Frontal cortex (tissue), 4 donors: ENCODE measurements around the gene H6PD. TPM values are rescaled to one million over a fixed set of nuclear protein-coding genes. Genes with fewer than 3 reads are reported as not detected.

Experiments used
- DNase-seq, 2 donors: peaks; one replicate each; pipeline ENCODE4 v3.0.0; 2012; ENCODE audit warnings: low spot score in 2 of 2
- FAIRE-seq: peaks from 2 replicates; lab custom pipeline; 2012; peaks lifted over from hg19 to GRCh38; lab: Jason Lieb, UNC
- total RNA-seq: library from RNA; depleted of rRNA; stranded (reverse); fragments of >200 nt; gene quantifications from one replicate; pipeline ENCODE4 v1.2.3, GENCODE V29; 2014
- donor health status: control.
- donor health status: control.
- donor health status: control.

The H6PD gene
- total RNA-seq, 1 donor from 2014 or later: 5.3 TPM

- DNase-seq (no peak), FAIRE-seq (no peak)
Measured at GRCh38 chr1:9309991-9310390, 75.4 kb downstream of the H6PD start.

GRCh38 chr1:9311029-9311428 is 76.5 kb downstream of the H6PD start:
- DNase-seq (no peak), FAIRE-seq (no peak)

DNA sequence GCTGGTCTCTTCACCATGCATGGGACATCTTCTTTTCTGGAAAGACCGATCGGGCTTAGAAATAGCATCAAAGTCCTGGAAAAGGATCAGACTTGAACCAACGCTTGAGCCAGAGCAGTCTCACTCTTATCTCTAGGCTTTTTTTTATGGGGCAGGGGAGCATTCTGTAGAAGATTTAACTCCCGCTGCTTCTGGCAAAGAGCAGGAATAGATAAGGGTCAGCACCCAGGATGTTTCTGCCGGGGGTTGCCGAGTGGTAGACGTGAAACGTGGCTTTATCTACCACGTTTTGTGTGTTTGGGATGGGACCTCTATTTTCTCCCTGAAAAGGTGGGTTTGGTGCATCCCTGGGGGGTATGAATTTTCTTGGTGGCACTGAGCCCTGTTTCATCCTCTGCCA is 76.9 kb downstream of the H6PD start:
- DNase-seq: no peak
- FAIRE-seq: no peak

- FAIRE-seq: no peak
- DNase-seq: no peak
Measured at GRCh38 chr1:9312168-9312720, 77.7 kb downstream of the H6PD start.

- DNase-seq (no peak), FAIRE-seq (no peak)
Measured at GRCh38 chr1:9313576-9313975, 79.0 kb downstream of the H6PD start.

DNA sequence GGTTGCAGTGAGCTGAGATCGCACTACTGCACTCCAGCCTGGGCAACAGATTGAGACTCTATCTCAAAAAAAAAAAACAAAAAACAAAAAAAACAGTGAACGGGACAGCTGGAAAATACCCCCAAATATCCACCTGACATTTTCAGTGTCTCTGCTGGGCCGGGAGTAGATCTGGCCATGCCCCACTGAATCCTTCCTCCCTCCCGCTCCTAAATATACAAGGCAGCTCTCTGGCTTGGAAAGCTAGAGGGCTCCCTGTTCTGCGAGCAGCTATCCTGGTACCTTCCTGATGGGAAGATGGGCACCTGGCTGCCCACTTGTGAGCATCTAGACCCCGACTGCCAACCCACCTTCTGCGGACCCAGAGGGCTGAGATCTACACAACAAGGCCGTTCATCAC is 79.5 kb downstream of the H6PD start:
- FAIRE-seq (no peak), DNase-seq (no peak)

DNA sequence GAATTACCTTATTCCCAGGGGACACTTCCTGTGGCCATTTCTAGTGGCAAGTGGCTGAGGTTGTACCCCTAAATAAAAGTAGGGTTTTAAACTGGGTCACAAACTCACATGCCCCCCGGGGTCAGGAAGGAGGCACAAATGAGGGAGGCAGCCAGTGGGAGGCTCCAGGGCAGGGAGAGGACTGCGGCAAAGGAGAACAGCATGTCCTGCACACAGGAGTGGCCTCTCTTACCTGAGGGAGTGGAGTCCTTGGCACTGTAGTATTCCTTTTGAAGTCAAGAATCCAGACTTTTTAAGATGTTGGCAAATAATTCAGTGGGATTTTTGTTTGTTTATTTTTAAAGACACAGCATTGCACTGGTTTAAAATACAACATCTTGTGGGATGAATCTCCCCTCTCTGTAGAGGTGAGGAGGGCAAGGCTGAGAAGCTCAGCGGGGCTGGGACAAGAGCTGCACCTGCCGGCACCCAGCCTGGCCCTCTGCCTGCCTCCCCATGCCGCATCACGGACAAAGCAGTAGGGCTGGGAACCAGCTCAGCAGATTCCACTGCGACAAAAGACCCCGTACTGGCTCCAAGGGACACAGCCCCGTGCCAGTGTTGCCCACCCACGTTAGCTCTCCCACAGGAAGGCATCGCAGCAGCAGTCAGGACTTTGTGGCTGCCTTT is 80.3 kb downstream of the H6PD start:
- FAIRE-seq (no peak), DNase-seq (no peak)

- FAIRE-seq (no peak), DNase-seq (no peak)
Measured at GRCh38 chr1:9315411-9316079, 81.0 kb downstream of the H6PD start.

GRCh38 chr1:9316080-9316444 is 81.5 kb downstream of the H6PD start:
- DNase-seq (no peak), FAIRE-seq (no peak)

- DNase-seq: no peak
- no peak for FAIRE-seq
Measured at GRCh38 chr1:9316512-9316911, 81.9 kb downstream of the H6PD start.

GRCh38 chr1:9317072-9317471 is 82.5 kb downstream of the H6PD start:
- FAIRE-seq: no peak

GRCh38 chr1:9317591-9318417 is 83.2 kb downstream of the H6PD start:
- DNase-seq: peak in 1 of 2 donors; percentile 52

More at GRCh38 chr1:9317072-9317471, 82.5 kb downstream of the H6PD start:
- no peak for DNase-seq

DNA sequence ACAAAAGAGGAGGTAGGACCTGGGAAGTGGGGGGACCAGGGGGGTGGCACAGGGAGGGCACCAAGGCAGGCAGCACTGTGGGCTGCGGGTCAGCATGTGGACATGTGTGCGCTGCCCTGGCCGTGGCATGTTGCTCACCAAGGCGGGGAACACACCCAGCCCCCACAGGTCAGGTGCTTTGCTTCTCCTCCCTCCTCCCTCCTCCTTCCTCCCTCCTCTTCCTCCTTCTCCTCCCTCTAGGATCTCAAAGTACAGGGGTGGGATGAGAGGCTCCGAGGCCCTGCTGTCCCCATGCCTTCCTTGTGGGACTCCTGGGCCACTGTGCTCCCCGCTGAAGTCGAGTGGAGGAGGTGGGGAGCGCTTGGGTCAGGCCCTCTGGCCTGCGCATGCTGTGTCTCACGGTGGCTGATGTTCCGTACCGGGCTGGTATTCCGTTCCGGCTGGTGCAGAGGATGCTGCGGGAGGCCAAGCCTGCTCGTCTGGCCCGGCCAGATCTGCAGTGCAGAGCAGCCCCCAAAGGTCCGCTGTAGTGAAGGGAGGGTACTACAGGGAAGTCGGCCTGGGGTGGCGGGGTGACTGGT is 84.7 kb downstream of the H6PD start:
- no peak for FAIRE-seq
- no peak for DNase-seq

More at GRCh38 chr1:9317591-9318417, 83.2 kb downstream of the H6PD start:
- no peak for FAIRE-seq

- DNase-seq: no peak
- FAIRE-seq: no peak
Measured at GRCh38 chr1:9319789-9320519, 85.4 kb downstream of the H6PD start.

Other genes with a start within 250 kb of the H6PD start
- not detected for gene SLC2A7, start 208.4 kb upstream of the H6PD start, total RNA-seq
- 0.82 TPM for gene SLC2A5, start 165.1 kb upstream of the H6PD start, total RNA-seq
- gene GPR157, start 105.7 kb upstream of the H6PD start, total RNA-seq: 0.41 TPM
- gene SPSB1, start 58.1 kb downstream of the H6PD start, total RNA-seq: 2.9 TPM